GM21423 (cell line): ENCODE data around the gene CALHM1.
"Not testable (repeated sequence)": the region's sequence is repeated elsewhere in the genome, so short reads cannot be mapped to it uniquely, and the experiment has no call there.

Source experiments
- ATAC-seq: cut with Tn5 transposase; IDR thresholded peaks from one replicate; pipeline ENCODE4 v1.9.1; 2021; ENCODE audit warnings: mild to moderate bottlenecking, moderate library complexity; ENCODE audit not compliant: unreplicated experiment

Gene CALHM1

DNA sequence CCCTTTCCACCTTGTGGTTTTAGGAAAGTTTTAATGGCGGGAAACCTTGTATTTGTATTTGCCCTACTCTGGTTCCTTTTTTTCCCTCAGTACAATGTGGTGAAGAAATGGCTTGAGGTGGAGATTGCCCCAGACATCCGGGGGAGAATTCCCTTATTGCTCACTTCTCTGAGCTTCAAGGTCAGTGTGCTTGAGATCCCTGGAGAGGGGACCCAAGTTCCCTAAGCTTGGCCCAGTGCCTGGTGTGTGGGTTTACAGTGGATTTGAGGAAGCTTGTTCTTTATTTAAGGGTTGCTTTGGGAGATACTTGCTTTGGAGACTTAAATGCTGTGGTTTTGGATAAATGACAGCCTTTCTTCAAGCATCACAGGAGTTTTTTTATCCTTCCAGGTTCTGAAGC is 24.8 kb downstream of the CALHM1 start:
- no peak for ATAC-seq

DNA sequence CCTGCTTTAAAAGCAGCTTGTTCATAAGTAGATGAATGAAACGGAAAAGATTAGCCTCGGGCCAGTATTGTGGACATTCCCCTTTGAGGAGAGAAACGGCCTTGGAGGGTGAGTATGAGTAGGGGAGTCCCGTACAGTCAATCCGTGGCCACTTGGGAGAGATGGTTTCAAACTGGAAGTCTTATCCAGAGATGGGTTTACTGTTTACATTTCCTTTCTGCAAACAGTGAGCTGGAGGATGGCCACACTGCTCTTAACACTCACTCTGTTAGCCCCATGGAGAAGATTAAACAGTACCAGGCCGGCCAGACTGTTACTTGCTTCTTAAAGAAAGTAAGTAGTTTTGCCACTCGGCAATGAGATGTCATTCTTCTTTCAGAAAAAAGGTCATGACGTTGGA is 26.8 kb downstream of the CALHM1 start:
- ATAC-seq, result no peak

DNA sequence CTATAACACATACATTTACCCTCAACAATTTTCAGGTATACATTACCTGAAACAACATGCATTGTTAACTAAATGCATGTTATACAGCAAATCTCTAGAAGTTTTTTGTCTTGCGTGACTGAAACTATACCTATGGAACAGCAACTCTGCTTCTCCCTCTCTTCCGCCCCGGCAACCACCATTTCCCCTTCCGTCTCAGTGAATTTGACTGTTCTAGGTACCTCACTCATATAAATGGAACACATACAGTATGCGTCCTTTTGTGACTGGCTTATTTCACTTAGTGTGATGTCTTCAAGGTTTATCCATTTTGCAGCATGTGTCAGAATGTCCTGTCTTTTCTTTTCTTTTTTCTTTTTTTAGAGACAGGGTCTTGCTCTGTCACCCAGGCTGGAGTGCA is 29.1 kb downstream of the CALHM1 start:
- no peak for ATAC-seq

DNA sequence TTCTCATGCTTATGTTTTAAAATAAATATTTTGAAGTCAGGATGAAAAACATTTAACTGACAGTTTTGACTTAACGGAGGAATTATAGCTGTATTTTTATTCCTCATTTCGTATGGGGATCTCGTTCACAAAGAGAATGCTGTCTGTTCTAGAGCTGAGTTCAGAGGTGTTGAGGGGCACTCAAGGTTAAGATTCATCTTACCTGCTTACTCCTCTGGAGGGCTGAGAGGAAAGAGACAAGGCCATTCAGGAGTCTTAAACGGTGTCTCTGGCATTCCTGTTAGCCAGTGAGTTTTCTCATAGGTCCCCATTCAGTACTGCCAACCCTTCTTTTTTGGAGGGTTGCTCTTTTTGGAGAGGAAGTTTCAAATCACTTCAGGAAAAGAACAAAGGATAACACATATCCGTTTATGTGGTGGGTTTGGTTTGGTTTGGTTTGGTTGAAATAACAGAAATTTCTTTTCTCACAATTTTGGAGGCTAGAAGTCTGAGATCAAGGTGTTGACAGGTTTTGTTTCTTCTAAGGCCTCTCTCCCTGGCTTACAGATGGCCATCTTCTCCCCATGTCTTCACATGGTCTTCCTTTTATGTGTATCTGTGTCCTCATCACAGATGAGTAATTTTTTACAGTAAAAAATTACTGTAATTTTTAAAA is 29.6 kb downstream of the CALHM1 start:
- no peak for ATAC-seq

DNA sequence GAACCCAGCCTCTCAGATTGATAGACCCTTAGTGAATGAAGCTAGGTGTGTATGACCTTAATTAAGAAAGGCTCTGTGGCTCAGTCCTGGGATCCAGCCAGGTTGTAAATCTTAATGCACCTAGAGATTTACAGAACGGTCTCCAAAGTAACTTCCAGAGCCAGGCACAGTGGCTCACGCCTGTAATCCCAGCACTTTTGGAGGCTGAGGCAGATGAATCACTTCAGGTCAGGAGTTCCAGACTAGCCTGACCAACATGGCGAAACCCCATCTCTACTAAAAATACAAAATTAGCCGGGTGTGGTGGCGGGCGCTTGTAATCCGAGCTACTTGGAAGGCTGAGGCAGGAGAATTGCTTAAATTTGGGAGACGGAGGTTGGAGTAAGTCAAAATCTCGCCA is 30.8 kb downstream of the CALHM1 start:
- no peak for ATAC-seq

DNA sequence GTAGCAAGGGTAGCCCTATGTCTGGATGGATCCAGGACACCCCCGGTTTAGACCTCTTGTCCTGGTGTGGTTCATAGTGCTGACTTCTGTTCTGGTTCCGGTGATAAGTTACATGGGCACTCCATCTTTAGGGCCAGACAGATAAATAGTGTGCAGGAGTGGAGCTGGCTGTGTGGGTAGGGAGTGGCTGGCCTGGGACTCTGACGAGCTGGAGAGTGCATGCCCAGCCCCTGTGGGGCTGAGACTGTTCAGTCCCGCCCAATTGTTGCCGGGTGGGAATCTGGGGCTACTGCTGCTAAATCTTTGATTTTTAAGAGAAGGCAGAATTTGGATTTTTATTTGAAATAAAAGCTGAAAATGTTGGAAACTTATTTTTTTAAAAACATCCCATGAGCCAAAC is 35.0 kb downstream of the CALHM1 start:
- ATAC-seq, result no peak

DNA sequence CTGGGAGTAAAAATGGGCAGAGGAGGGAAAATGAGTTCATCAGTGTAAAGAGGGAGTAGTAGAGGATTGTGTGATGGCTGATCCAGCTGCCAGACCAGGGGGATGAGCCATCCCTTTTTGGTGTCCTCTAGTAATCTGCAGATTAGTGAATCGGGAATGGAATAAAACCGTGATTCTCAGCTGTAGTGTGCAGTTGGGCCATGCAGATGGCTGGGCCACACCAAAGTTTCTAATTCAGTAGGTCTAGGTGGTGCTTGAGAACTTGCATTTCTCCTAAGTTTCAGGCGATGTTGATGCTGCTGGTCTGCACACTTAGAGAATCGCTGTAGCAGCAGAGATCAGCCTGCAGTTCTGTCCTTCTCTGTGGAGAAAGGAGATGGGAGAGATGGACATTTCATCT is 39.6 kb downstream of the CALHM1 start:
- no peak for ATAC-seq

DNA sequence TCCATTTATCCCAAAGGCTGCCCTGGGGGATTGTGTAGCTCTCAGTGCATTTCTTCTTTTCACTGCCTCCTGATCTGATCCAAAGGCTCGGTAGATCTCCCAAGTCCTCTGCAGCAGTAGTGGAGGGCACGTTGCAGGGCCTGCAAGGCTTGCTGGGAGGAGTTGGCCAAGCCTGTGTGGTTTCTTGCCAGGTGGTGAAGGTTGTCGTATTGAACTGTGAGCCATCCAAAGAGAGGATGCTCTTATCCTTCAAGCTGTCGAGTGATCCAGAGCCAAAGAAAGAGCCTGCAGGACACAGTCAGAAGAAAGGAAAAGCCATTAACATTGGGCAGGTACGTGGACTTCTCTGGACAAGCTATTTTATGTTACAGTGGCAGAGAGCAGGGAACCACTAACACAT is 41.1 kb downstream of the CALHM1 start:
- ATAC-seq, result no peak

DNA sequence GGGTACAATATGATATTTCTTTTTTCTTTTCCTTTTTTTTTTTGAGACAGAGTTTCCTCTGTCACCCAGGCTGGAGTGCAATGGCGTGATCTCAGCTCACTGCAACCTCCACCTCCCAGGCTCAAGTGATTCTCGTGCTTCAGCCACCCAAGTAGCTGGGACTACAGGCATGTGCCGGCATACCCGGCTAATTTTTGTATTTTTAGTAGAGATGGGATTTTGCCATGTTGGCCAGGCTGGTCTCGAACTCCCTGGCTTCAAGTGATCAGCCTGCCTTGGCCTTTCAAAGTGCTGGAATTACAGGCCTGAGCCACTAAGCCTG is 41.6 kb downstream of the CALHM1 start:
- not testable (repeated sequence) for ATAC-seq

DNA sequence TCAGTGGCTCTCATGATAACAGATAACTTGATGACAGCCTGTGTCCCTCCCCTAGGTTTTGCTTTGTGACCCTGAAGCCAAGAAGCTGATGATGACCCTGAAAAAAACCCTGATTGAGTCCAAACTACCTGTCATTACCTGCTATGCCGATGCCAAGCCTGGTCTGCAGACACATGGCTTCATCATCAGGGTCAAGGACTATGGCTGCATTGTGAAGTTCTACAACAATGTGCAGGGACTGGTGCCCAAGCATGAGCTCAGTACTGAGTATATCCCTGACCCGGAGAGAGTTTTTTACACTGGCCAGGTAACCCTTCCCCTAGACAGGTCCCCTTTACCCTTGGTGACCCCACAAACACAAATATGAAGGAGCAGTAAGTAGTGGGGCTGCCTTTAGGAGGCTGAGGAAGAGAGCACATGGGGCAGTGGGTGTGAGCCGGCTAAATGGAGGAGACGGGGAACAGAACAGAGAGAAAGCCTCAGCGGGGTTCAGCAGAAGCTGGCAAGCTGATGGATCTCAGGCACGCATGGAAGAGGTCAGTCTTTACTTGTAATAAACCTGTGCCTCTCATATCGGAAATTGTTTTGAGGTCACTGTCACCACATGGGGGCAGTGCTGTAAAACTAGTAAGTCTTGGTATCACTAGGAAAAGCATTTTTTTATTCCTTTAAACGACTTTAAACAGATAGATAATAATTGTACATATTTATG is 42.1 kb downstream of the CALHM1 start:
- ATAC-seq, result no peak

DNA sequence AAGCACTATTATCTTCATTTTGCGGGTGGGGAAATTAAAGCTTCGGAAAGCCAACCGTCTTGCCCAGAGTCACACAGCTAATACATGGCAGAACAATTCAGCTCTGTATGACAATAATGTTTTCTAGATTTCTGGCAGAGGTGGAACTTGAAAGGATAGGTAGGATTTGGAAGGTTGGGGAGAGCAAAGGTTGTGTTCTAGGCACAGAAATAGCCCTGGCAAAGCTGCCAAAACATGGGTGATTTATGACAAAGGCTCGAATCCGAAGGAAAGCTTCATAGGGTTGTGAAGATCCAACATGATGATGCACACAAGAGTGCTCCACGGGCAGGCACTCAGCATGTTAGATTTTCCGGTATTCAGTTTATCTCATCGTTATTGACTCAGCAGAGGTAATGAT is 43.1 kb downstream of the CALHM1 start:
- ATAC-seq, result no peak

DNA sequence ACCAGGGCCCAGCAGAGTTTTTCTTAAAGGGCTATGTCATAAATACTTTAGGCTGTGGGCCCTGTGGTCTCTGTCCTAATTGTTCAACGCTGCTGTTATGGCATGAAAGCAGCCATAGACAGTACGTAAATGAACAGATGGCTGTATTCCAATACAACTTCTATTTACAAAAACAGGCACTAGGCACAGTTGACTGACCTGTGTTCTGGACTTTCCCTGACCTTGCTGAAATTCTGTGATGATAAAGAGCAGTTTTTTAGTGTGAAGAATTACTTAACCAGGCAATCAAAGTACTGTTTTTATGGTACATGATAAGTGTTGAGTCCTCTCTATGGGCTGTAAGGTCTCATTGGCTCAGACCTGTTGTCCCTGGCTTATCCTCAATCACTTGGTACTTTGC is 45.1 kb downstream of the CALHM1 start:
- ATAC-seq, result no peak
